Smooth muscle cell (in vitro differentiated cells): ENCODE measurements around the gene PRKAG2. TPM values are rescaled to one million over a fixed set of nuclear protein-coding genes. Genes with fewer than 3 reads are reported as not detected.
A peak's percentile ranks its signal among the peaks of the same experiment; 100 is the strongest.

Experiments
- DNase-seq: peaks from one replicate; lab custom pipeline; 2025; ENCODE audit not compliant: unreplicated experiment; lab: John Stamatoyannopoulos, UW
- H2AFZ ChIP-seq: fragments of 200-600 bp; sonication (generic); 2 replicates; pipeline ENCODE4 v1.6.0; 2016; ENCODE audit warnings: antibody characterized with exemption, low read depth, mild to moderate bottlenecking
- H3F3A ChIP-seq: fragments of 200-600 bp; sonication (generic); 2 replicates; pipeline ENCODE4 v1.6.0; 2017; ENCODE audit warnings: antibody characterized with exemption, low read depth
- H3K27ac ChIP-seq: fragments of 200-600 bp; sonication (generic); 2 replicates; pipeline ENCODE4 v1.5.1; 2016; ENCODE audit warnings: low read depth, mild to moderate bottlenecking
- H3K27me3 ChIP-seq: fragments of 200-600 bp; sonication (generic); 2 replicates; pipeline ENCODE4 v1.6.1; 2016; ENCODE audit warnings: low read depth, mild to moderate bottlenecking
- H3K36me3 ChIP-seq: fragments of 200-600 bp; sonication (generic); 2 replicates; pipeline ENCODE4 v1.5.1; 2016; ENCODE audit warnings: low read depth
- H3K4me1 ChIP-seq: fragments of 200-600 bp; sonication (generic); 2 replicates; pipeline ENCODE4 v1.5.1; 2016; ENCODE audit warnings: low read depth
- H3K4me2 ChIP-seq: fragments of 200-600 bp; sonication (generic); 2 replicates; pipeline ENCODE4 v1.6.0; 2016; ENCODE audit warnings: mild to moderate bottlenecking
- H3K4me3 ChIP-seq: fragments of 200-600 bp; sonication (generic); 2 replicates; pipeline ENCODE4 v1.5.1; 2016; ENCODE audit warnings: mild to moderate bottlenecking
- H3K79me2 ChIP-seq: fragments of 200-600 bp; sonication (generic); 2 replicates; pipeline ENCODE4 v1.6.0; 2016; ENCODE audit warnings: low read depth, mild to moderate bottlenecking
- H3K9ac ChIP-seq: fragments of 200-600 bp; sonication (generic); 2 replicates; pipeline ENCODE4 v1.6.0; 2016; ENCODE audit warnings: low read depth
- H3K9me3 ChIP-seq: fragments of 200-600 bp; sonication (generic); replicated peaks from 2 replicates; pipeline ENCODE4 v1.5.1; 2016; ENCODE audit warnings: low read depth
- H4K20me1 ChIP-seq: fragments of 200-600 bp; sonication (generic); 2 replicates; pipeline ENCODE4 v1.6.0; 2016; ENCODE audit warnings: low read depth
- WGBS: methylation state at CpG from one replicate; pipeline ENCODE4 v1.1.7; 2016; ENCODE audit warnings: low lambda C conversion rate; 5-methylcytosine and 5-hydroxymethylcytosine counted together
- polyA plus RNA-seq: library from polyadenylated mRNA; unstranded; fragments of >200 nt; fragmentation: Nextera tagmentation; extraction: Ambion mirVana; gene quantifications from 2 replicates; pipeline ENCODE4 v1.2.1, GENCODE V29; 2016
- total RNA-seq: library from RNA; depleted of rRNA; stranded (reverse); fragments of >200 nt; gene quantifications from 2 replicates; pipeline ENCODE4 v1.2.3, GENCODE V29; 2014
- TF ChIP-seq, protein P1 (sequence below): fragments of 200-600 bp; sonication (generic); IDR thresholded peaks from 2 replicates; pipeline ENCODE4 v1.5.1; 2017; ENCODE audit warnings: borderline replicate concordance, mild to moderate bottlenecking, antibody characterized with exemption; ENCODE audit not compliant: insufficient read depth, poor library complexity, severe bottlenecking

Gene PRKAG2
- total and polyA plus RNA-seq, 2 experiments from 2014 or later: 3.5 to 3.9 TPM

DNA sequence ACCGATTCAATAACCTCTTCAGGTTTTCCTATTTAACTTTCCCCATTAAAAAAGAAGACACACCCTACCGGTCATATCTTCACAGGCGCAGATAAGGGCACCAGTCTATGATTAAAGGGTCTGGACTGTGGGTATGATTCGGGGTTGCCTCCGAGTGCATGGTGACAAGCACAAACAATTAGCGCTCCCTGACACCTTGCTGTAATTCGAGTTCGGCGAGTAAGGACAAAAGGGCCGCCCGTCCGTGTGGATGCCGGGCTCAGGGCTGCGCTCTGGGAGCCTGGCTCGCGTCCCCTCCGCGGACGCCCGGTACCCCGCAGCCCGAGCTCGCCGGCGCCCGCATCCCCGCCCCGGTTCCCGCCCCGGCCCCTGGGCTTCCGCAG, 245.4 kb downstream of the PRKAG2 start:
- Histone ChIP-seq H3K4me3 (peak overlapping the region; percentile 92), H3K9me3 (no peaks in the 10 kb centered on the region), H2AFZ (peak overlapping the region; percentile 98), H3K27ac (peak overlapping the region; percentile 9), H3K27me3 (no peaks in the 10 kb centered on the region), H3K36me3 (no peaks in the 10 kb centered on the region), H3F3A (peaks cover 4% of the 10 kb centered on the region), H3K9ac (peak overlapping the region; percentile 68), H3K4me1 (peaks cover 10% of the 10 kb centered on the region), H3K79me2 (peaks cover 23% of the 10 kb centered on the region), H4K20me1 (no peaks in the 10 kb centered on the region), H3K4me2 (peak overlapping the region; percentile 95)
- DNase-seq: no peak
- TF ChIP-seq, protein P1, sequence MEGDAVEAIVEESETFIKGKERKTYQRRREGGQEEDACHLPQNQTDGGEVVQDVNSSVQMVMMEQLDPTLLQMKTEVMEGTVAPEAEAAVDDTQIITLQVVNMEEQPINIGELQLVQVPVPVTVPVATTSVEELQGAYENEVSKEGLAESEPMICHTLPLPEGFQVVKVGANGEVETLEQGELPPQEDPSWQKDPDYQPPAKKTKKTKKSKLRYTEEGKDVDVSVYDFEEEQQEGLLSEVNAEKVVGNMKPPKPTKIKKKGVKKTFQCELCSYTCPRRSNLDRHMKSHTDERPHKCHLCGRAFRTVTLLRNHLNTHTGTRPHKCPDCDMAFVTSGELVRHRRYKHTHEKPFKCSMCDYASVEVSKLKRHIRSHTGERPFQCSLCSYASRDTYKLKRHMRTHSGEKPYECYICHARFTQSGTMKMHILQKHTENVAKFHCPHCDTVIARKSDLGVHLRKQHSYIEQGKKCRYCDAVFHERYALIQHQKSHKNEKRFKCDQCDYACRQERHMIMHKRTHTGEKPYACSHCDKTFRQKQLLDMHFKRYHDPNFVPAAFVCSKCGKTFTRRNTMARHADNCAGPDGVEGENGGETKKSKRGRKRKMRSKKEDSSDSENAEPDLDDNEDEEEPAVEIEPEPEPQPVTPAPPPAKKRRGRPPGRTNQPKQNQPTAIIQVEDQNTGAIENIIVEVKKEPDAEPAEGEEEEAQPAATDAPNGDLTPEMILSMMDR: no peak
- 1% methylated on average over 14 of the region's 31 CpGs for whole genome bisulfite sequencing

DNA sequence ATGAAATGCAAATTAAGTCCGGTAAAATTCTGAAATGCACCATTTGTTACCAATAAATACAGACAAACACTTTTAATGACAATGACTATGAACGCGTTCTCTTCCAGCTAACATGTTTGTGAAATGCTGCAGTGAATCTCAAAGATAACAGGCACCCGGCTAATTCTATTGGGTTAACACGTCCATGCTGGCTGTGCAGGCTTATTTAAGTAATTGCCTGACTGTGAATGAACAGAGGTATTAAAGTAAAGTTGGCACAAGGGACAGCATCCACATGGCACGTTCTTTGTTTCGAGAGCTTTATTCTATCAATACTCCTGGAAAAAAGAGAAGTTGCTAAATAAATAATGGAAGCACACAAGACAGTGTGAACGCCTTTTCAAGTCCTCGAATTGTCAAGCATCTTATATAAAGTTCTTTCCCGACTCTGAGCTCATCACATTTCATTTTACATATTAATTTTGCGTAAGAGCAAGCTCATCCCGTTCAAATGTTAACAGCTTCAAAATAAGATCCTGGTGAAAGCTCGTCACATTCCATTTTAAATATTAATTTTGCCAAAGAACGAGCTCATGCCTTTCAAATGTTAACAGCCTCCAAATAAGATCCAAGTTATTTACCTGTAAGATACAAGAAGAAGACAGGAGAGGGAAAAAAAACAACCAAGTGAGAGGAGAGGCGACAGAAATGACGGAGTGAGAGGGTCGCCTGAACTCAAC, 245.9 kb downstream of the PRKAG2 start:
- no peaks in the 10 kb centered on the region for H3K27me3 ChIP-seq
- H3K9me3 ChIP-seq: no peaks in the 10 kb centered on the region
- H3K4me3 ChIP-seq: peak overlapping the region; percentile 92
- no peak for DNase-seq
- H3K9ac ChIP-seq: peak overlapping the region; percentile 68
- H3K4me1 ChIP-seq: peaks cover 10% of the 10 kb centered on the region
- H2AFZ ChIP-seq: peak overlapping the region; percentile 98
- TF ChIP-seq, protein P1: no peak
- peaks cover 3% of the 10 kb centered on the region for H4K20me1 ChIP-seq
- peaks cover 23% of the 10 kb centered on the region for H3K79me2 ChIP-seq
- 29% methylated on average over 17 of the region's 17 CpGs for WGBS
- H3K36me3 ChIP-seq: no peaks in the 10 kb centered on the region
- H3K27ac ChIP-seq: peak overlapping the region; percentile 9
- H3K4me2 ChIP-seq: peak overlapping the region; percentile 95
- H3F3A ChIP-seq: peaks cover 4% of the 10 kb centered on the region

DNA sequence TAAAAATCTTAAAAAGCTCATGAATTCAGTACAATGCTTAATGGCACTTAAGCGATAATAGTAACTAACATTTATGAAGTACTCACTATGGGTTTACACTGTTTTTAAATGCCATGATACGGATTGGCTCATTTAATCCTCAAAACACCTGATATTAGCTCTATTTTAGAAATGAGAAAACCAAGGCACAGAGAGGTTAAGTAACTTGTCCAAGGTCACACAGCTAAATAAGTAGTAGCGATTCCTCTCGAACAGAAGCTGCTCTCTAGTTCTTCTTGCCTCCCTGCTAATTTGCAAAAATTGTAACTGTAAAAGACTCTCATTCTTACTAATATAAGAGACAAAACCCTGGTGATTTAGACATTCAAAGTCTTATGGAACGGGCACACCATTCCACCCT, 246.6 kb downstream of the PRKAG2 start:
- H3K4me3 ChIP-seq: peak overlapping the region; percentile 92
- H3K4me1 ChIP-seq: peaks cover 10% of the 10 kb centered on the region
- WGBS: 91% methylated on average over 5 of the region's 5 CpGs
- H4K20me1 ChIP-seq: peaks cover 3% of the 10 kb centered on the region
- no peaks in the 10 kb centered on the region for H3K36me3 ChIP-seq
- no peak overlapping the region for H3K9ac ChIP-seq
- no peaks in the 10 kb centered on the region for H3K27me3 ChIP-seq
- H3F3A ChIP-seq: peaks cover 4% of the 10 kb centered on the region
- no peaks in the 10 kb centered on the region for H3K9me3 ChIP-seq
- no peak for DNase-seq
- H3K4me2 ChIP-seq: peak overlapping the region; percentile 95
- TF ChIP-seq, protein P1: no peak
- no peak overlapping the region for H3K27ac ChIP-seq
- peaks cover 23% of the 10 kb centered on the region for H3K79me2 ChIP-seq
- H2AFZ ChIP-seq: no peak overlapping the region
